ENCODE results near the gene STMP1. TPM values are rescaled to one million over a fixed set of nuclear protein-coding genes. Genes with fewer than 3 reads are reported as not detected.
"Not testable (repeated sequence)": the region's sequence is repeated elsewhere in the genome, so short reads cannot be mapped to it uniquely, and the experiment has no call there.

STMP1 gene
- total RNA-seq (2014; rRNA removed; shearing (Covaris generic)): 9.1 and 11.4 TPM in 2 replicates

DNA sequence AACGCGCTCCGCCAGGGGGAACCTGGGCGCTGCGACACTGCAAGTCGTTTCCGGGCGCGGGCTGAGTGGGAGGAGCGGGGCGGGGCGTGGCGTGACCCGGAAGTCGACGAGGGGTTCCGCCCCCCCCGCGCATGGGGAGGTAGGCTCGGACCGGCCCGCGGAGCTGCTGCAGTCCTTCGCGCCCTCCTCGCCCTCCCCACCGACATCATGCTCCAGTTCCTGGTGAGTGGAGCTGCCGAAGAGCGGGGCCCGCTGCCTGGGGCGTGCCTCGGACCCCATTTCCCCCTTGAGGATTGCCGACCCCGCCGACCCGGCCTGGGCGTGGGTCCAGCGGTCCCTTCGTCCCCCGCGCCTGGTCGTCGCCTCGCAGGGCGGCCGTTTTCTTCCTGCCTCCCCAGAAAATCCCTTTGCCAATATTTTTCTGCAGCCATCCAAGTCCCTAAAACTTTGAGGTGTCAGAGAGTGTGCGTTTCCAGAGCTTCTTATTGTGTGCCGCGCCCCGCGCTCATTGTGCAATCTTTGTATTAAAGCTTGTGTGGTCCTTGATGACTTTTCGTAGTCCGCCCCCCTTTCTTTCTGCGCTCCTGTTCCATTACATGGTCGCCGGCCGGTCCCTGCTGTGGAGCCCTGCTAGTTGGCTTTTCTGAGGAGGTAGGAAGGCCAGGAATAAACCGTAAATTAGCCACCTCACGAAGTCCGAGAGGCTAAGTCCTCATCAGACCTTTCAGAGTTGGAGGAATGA lies at the start of gene STMP1:
Gene STMP1 (plus strand): TSS at position 142 of the 742 bp plus-strand sequence.
- DNase-seq (ENCODE audit: low read depth): peak; percentile 96

DNA sequence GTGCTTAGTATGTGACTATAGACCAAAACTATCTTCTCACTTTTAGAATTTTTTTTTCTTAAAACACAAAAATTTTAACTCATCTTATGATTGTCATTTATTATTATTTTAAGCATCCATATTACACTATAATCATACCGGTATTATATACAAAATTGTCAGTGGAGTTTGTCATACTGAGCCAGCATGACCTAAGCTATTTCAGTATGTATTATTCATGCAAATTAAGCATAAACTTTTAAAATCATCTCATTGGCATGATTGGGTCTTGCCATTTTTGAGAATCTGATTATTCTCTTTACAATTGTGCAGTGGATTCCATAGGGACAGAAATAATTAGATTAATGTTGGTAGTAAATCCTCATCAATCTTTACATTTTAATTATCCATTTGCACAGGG lies 46.2 kb upstream of the STMP1 start:
- DNase-seq (ENCODE audit: low read depth): no peak

DNA sequence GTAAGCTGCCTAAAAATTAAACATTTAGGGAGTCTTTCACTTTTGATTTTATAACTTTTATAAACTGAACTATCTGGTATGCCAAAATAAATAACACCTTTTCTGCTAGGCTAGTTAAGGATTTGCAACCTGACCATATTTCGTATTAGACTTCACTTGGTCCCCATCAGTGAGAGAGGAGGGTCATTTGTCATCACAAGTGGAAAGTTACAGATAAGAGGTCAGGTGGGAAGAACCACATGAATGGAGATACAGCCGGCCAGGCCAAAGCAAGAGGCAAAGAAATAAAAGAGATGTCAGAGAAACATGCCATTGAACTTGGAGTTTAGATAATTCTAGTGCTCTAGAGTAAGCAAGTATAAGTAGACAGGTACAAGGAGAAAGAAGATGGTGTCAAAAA lies 44.5 kb upstream of the STMP1 start:
- DNase-seq (ENCODE audit: low read depth): no peak

DNA sequence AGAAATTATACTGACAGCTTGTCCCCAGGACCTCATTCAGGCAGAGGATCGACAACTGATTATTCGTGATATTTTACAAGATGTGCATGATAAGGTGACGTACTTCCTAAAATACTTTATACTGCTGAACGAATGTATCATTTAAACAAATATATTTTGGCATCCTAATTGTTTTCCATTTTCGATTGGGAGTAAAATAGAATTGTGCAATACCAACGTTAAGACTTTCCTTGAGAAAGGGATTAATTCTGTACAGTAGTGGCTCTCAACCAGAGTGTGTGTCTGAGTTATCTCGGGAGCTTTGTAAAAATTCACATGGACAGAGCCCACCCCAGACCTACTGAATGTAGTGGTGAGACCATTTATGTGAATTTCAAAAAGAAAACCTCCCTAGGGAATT lies 43.8 kb upstream of the STMP1 start:
- DNase-seq (ENCODE audit: low read depth): no peak

DNA sequence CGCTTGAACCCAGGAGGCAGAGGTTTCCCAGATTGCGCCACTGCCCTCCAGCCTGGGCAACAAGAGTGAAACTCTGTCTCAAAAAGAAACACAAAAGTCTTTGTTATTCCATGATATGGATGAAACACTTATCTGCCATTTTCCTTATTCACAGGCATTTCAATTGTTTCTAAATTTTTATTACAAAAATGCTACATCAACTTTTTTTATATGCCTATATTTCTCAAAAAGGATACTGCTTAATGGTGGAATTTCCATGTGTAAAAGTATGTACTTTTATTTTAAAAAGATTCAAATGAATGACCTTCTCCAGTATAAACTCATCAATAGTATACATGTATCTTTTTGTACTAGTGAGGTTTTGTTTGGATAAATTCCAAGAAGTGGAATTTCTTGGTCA lies 41.9 kb upstream of the STMP1 start:
- no peak for DNase-seq (ENCODE audit: low read depth)

DNA sequence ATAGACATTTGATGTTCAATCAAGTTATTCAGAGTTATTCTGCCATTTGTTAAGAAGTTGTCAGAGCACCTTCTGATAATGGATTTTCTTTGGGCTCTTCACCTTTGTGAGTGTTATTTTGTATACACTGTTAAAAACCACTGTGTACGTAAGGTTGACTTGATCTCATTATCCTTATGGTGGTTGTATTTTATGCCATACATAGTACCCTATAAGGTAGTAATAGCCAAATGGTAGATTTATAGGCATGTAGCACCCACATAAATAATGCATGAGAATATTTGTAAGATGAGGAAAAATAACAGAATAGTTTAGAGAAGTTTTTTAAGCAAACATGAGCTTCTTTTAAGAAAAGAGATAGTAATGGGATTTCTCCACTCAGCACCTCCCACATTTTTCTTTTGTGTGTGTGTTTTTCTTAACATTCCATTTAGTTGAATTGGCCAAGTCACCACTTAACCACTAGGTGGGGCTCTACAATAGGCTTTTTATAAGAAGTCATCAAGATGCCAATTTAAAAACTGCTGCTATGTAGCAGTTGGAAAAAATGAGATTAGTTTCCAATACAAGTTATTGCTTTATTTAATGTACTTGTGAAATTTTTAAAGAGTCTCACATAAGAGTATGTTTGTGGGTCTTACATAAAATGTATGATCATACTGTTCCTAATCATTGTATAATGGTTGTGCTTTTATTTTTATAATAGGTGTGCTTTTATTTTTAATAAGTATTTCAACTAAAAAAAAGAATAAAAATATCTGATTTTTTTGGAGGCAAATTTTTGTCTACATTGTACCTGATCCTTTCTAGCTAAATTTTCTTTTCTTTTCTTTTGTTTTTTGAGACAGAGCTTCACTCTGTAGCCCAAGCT lies 41.1 kb upstream of the STMP1 start:
- DNase-seq (ENCODE audit: low read depth): peak; percentile 57

DNA sequence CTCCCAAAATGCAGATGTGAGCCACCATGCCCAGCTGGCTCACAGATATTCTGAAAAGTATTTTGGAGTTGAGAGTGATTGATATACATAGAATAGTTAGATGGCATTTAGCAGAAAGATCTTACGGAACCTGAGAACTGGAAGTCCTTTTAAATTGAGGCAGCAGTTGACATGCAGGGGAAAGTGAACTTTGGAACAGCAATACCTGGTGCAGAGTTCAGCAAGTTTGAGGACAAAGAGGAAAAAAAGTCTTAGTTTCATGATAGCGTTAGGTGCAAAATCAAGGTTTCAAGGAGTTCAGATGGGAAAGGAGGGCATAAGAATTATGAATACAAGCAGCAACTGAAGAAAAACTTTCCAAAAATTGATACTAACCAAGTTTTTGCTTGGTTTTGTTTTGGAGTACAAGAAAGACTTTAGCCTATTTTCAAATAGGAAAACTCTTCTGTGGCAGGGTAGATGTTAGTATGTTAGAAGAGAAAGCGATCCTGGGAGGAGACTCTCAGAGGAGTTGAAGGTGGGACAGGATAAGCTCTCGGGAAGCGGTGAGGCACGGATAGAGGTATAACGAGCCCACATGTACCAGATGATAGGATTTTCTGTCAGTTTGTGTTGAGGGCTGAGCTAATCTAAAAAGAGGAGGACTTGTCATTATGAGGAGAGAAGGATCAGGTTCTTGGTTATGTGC lies 28.0 kb upstream of the STMP1 start:
- DNase-seq (ENCODE audit: low read depth): no peak

DNA sequence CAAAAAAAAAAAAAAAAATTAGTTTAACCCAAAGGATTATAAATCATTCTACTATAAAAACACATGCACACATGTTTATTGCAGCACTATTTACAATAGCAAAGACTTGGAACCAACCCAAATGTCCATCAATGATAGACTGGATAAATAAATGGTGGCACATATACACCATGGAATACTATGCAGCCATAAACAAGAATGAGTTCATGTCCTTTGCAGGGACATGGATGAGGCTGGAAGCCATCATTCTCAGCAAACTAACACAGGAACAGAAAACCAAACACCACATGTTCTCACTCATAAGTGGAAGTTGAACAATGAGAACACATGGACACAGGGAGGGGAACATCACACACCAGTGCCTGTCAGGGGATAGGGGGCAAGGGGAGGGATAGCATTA lies 22.6 kb upstream of the STMP1 start:
- DNase-seq (ENCODE audit: low read depth): not testable (repeated sequence)

DNA sequence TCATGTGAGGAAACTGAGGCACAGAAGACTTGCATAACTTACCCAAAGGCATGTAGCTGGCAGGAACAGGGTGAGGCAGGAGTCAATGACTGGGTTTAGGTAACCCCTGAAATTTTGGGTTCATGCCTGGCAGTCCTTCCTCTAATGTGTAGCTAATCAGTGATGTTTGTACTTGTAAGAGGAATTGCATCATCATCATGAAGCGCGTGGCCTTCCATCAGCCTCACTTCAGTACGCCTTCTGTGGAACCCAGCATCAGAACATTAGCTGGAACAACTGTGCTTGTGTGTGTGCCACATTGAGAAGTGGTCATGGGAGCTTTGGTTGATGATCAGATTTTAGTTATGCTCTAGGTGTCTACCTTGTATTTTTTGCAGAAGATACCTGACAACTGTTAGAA lies 18.2 kb upstream of the STMP1 start:
- DNase-seq (ENCODE audit: low read depth): no peak

DNA sequence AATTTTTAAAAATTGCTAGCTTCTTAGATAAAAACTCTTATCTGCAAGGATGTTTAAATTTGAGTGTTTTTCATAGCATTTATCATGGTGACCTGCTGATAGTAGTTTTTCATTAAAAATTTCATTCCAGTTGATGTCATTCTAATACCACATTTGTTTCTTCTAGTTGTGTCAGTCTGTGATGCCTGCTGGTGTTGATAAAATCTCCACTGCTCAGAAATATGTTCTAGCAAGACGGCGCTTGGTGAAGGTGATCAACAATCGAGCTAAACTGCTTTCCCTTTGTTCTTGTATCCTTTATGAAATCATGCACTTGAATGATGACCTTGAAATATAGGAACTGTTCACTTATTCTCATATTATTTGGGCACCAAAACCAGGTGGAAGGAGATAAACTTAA lies 17.6 kb upstream of the STMP1 start:
- no peak for DNase-seq (ENCODE audit: low read depth)

DNA sequence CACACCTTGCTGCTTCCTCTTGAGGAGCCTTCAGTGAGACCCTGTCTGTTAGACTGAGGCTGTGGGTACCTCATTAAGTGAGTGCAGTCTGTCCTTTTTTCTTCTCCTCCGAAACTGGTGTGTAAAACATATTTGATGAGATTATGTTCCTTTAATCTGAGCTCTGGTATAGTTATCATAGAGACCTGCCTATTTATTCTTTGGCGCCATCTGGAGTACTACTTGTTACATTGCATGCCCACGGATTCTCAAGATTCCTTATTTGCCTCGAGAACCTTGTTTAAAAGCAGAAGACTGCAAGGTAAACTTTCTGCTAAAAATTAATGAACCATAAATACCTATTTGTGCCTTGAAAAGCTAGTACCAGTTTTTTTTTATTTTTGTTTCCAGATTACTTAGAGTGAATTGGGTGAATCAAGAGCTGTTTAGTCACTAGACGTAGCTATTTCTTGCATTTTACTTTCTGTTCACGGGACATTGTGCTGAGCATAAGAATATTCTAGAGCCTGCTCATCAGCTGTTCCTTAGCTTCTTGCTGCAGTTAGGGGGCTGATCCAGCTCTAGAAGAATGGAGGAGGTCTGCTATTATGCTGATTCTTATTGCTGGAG lies 16.9 kb upstream of the STMP1 start:
- DNase-seq (ENCODE audit: low read depth): peak; percentile 10

DNA sequence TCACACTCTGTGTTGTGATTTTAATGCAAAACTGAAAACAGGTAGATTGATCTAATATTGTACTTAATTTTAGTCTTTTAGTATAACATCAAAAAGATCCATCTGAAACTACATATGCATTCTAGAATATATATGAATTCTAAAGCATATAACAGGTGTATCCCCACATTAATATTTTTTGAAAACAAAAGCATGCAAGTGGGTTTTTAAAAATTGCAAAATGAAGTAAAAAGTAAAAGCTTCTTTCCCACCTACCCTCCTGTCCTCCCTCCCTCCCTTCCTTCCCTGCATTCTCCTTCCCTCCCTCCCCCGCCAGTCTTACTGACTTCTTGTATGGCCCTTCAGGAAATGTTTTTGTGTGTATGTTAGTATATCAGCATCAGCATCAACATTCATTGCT lies 14.6 kb upstream of the STMP1 start:
- DNase-seq (ENCODE audit: low read depth): no peak

DNA sequence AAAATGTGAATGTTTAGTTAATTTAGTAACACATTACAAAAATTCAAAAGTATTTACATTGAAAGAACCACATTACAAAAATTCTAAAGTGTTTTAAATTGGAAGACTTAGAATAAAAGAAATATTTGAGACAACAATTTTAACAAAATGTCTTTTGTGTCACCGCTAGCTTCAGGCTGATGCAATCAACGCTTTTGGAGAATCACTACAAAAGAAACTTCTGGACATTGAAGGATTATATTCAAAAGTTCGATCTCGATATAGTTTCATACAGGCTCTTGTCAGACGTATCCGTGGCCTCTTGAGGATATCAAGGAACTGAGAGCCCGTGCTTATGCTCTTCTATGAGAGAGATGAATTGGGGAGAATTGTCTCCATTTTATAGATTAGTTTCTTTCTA lies 14.1 kb upstream of the STMP1 start:
- DNase-seq (ENCODE audit: low read depth): no peak

DNA sequence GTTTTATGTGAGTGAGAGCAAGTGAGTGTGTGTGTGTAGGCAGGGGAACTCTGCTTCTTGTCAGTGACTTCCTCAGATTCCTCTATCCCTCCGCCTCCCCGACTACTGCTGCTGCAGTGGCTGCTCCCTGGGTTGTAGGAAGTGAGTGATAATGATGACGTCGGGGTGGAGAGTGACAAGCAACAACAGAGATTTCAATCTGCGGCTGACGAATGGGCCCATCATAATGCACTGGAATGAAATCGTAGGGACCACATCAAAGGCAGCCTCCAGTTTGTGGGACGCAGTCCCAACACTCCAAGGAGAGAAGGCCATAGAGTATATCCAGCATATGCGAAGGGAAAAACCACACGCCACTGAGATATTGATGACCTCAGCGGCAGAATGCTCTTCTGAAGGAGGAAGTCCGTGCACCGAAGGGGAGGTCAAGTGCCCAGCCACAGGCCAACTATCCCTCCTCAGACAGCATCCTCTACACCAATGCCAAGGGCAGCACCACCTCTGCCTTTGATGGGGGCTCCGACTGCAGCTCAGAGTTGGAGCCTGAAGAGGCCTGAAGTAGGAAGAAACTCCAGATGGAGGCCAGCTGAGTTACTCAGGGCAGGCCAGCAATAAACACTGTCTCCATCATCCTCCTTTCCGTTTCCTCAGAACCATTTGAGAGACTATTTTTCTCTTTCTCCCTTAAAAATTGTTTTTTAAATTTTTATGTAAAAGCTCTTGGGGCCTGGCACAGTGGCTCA lies 11.3 kb upstream of the STMP1 start:
- peak; percentile 46 for DNase-seq (ENCODE audit: low read depth)

DNA sequence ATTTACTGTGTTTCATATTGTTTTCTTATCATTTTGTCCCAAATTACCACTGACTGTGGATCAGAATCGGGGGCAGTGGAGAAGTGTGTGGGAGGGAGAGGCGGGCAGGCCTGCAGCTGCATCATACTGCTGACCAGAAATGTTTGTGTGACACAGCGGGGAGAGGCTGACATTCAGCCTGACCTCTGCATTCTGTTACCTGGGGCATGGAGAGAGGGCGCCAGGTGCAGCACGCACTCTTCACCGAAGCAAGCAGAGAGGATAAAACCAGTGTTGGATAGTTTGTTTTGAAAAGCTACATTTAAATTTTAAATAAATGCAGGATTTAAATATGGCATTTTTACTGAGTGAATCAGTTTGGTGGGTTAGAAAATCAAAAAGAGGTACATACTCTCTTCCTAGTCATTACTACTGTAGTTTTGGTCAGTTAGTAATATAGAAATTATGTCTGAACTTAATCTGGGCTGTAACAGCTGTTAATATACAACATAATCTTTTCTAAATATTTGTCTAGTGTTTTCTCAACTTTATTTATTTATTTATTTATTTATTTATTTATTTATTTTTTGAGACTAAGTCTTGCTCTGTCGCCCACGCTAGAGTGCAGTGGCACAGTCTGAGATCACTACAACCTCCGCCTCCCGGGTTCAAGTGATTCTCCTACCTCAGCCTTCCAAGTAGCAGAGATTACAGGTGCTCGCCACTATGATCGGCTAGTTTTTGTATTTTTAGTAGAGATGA lies 8.8 kb upstream of the STMP1 start:
- no peak for DNase-seq (ENCODE audit: low read depth)

DNA sequence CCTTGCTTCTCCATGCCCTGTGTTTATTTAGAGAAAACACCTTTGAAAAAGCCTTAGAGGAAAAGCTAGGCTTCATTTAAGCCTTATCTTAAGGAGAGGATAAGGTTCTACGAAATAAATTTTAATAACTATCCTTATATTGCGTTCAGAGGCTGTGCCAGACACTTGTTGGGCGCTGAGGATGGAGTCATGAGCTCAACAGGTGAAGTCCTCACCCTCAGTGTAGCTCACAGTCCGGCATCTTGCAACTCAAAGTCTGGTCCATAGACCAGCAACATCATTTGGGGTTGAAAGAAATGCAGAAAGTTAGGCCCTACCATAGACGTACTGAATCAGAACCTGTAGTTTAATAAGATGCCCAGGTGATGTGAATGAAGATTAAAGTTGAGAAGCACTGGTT lies 3.8 kb upstream of the STMP1 start:
- no peak for DNase-seq (ENCODE audit: low read depth)

DNA sequence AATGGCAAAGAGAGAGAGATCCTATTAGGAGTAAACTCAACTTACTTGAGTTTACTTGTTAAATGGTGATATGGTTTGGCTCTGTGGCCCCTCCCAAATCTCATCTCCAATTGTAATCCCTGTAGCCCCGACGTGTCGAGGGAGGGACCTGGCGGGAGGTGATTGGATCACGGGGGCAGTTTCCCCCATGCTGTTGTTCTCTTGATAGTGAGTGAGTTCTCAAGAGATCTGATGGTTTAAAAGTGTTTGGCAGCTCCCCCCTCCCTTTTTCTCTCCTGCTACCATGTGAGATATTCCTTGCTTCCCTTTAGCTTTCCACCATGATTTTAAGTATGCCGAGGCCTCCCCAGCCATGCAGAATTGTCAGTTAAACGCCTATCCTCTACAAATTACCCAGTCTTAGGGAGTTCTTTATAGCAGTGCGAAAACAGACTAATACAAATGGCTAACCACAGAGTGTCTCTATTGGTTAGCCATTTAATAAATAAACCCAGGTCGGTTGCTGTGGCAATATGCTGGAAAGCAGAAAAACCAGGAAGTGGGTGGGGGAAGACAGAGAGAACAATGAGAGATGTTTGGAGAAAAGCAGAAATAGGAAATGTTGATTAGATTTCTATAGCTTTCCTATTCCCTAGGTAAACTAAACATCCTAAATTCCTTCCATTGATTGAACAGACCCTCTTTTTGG lies 3.0 kb upstream of the STMP1 start:
- no peak for DNase-seq (ENCODE audit: low read depth)

DNA sequence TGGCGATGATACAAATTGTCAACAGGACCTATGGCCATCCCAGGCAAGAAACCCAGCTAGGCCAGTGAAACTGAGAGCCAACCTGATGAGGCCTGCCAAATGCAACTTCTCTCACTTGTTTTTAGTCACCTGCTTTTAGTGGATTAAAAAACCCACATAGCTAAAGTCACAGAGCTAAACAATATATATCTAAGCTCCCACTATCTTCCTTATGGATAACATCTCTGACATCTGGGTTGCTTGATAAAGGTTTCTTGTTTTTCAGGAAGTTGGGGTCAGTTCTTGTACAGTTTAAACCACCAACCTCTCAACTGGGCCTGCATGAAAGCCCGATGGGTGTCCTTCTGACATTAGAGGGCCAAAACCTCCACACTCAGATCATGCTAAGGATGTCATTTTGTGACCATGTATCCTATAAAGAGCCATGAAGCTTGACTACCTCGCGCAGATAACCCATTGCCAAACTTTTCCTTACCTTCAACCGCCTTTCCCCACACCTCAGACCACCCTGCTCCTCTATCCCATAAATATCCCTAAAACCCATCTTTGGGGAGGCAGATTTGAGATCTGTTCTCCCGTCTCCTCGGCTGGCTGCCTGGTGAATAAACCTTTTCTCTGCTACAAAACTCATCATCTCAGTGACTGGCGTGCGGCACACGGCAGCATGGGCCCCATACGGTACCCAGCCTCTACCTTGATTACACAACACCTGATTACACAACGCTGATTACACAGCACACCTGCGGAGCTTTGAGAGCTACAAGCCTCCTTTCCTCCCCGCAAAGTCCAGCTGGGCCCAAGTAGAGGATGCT lies 797 bp upstream of the STMP1 start:
- DNase-seq (ENCODE audit: low read depth): no peak

DNA sequence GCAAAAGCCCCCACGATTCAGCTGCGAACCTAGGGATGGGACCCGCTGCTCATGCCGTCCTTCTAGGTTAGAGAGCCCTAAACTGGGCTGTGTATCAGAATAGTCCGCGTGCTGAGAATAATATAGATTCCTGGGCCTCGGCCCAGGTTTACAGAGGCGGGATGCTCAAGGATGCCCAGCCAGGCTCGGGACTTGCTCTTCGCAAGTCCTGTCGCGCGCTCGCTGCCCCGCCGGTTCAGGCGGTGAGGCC lies 266 bp upstream of the STMP1 start:
- DNase-seq (ENCODE audit: low read depth): no peak
